H1 (cell line): Measurements from ENCODE around the gene CCR2. TPM values are rescaled to one million over a fixed set of nuclear protein-coding genes. Genes with fewer than 3 reads are reported as not detected.

Experiments used
- GTF2F1 ChIP-seq: IDR thresholded peaks from 2 replicates; pipeline ENCODE4 v1.6.1; 2012; ENCODE audit warnings: low read depth, low read length, improper control_type of control experiment, borderline replicate concordance
- HDAC2 ChIP-seq, 2 experiments: fragments of 300-600 bp in 1 of 2; sonication (generic) in 1 of 2; IDR thresholded peaks; 2 replicates each; pipeline ENCODE4 v1.6.1; 2011 to 2012; ENCODE audit warnings: low read depth in 2 of 2, low read length in 2 of 2, mild to moderate bottlenecking in 2 of 2, moderate library complexity in 2 of 2, borderline replicate concordance in 1 of 2, inconsistent platforms in 1 of 2
- NRF1 ChIP-seq: IDR thresholded peaks from 2 replicates; pipeline ENCODE4 v1.6.1; 2011; ENCODE audit warnings: mild to moderate bottlenecking, low read depth, low read length, improper control_type of control experiment
- RAD21 ChIP-seq, 2 experiments: IDR thresholded peaks in 1 of 2; conservative IDR thresholded peaks in 1 of 2; 2 replicates each; pipeline ENCODE4 v1.6.1; 2011; ENCODE audit warnings: low read depth in 2 of 2, low read length in 2 of 2, improper control_type of control experiment in 1 of 2, inconsistent platforms in 1 of 2, mild to moderate bottlenecking in 1 of 2, moderate library complexity in 1 of 2
- SP1 ChIP-seq: IDR thresholded peaks from 2 replicates; pipeline ENCODE4 v1.6.1; 2011; ENCODE audit warnings: low read depth, low read length
- polyA plus RNA-seq, 7 experiments: library from polyadenylated mRNA; depleted of rRNA in 3 of 7; stranded (reverse) in 5 of 7; unstranded in 2 of 7; fragments of >200 nt in 5 of 7; fragments of 200-250 nt in 2 of 7; gene quantifications; 1 replicate in 5 of 7; 2 replicates in 1 of 7; 4 replicates in 1 of 7; pipeline versions ENCODE4 v1.2.1 to v1.2.3, GENCODE V29; 2011 to 2013; ENCODE audit warnings: missing spikeins in 2 of 7, mixed read lengths in 2 of 7
- total RNA-seq: library from RNA; stranded (reverse); fragmentation: NEBNext Ultra II Directional; extraction: Animal tissue kit (Norgen Biotek cat#: 25700); gene quantifications from 2 replicates; pipeline ENCODE4 v1.2.1, GENCODE V29; 2021

CCR2 gene
- total and polyA plus RNA-seq, 2 of the 8 experiments (the other 6 are each of a cell fraction or from before 2014, with no cell fraction given), result not detected

GRCh38 chr3:46374755-46375154 is 20.8 kb downstream of the CCR2 start (continued):
- TF ChIP-seq HDAC2 (IDR thresholded peaks at IDR 0.05; ENCODE audit: borderline replicate concordance in 1 of 2, low read depth in 2 of 2, low read length in 2 of 2) (no peak), NRF1 (no peak), SP1 (no peak), RAD21 (IDR thresholded peaks at IDR 0.05 in 1 of 2, conservative IDR thresholded peaks at IDR 0.05 in 1 of 2; ENCODE audit: low read depth in 2 of 2, low read length in 2 of 2) (no peak), GTF2F1 (no peak)
- TF ChIP-seq, all 59 proteins: peak for 0
